GM18502 (cell line): Measurements from ENCODE around the gene PGAP3.
"Not testable (repeated sequence)": the region's sequence is repeated elsewhere in the genome, so short reads cannot be mapped to it uniquely, and the experiment has no call there.

Experiments used
- ATAC-seq: cut with Tn5 transposase; IDR thresholded peaks from one replicate; pipeline ENCODE4 v1.9.1; 2021; ENCODE audit warnings: mild to moderate bottlenecking; ENCODE audit not compliant: unreplicated experiment, poor library complexity

PGAP3 gene

GRCh38 chr17:39699818-39700147 is 11.9 kb upstream of the PGAP3 start, which contains the start of gene ERBB2:
ERBB2 (plus strand) TSS chr17:39700064; CDS start chr17:39700239, 175 bp downstream.
- ATAC-seq, result no peak

GRCh38 chr17:39699157-39699817 is 11.4 kb upstream of the PGAP3 start:
- not testable (repeated sequence) for ATAC-seq

GRCh38 chr17:39697961-39698360 is 10.1 kb upstream of the PGAP3 start:
- ATAC-seq, result no peak

- ATAC-seq, result no peak
Measured at GRCh38 chr17:39696731-39697130, 8.9 kb upstream of the PGAP3 start.

GRCh38 chr17:39695089-39695474 is 7.2 kb upstream of the PGAP3 start:
- no peak for ATAC-seq

GRCh38 chr17:39694593-39694992 is 6.7 kb upstream of the PGAP3 start:
- no peak for ATAC-seq

- no peak for ATAC-seq
Measured at GRCh38 chr17:39688945-39689344, 1.1 kb upstream of the PGAP3 start.

- ATAC-seq, result no peak
Measured at GRCh38 chr17:39688475-39688835, 598 bp upstream of the PGAP3 start.

- no peak for ATAC-seq
Measured at GRCh38 chr17:39687101-39687545, 734 bp downstream of the PGAP3 start.

GRCh38 chr17:39684369-39685192 is 3.3 kb downstream of the PGAP3 start:
- ATAC-seq, result no peak

- no peak for ATAC-seq
Measured at GRCh38 chr17:39683295-39683939, 4.4 kb downstream of the PGAP3 start.

GRCh38 chr17:39679521-39680192 is 8.2 kb downstream of the PGAP3 start:
- ATAC-seq, result no peak

- ATAC-seq, result no peak
Measured at GRCh38 chr17:39678340-39679116, 9.3 kb downstream of the PGAP3 start.

GRCh38 chr17:39677542-39678339 is 10.1 kb downstream of the PGAP3 start:
- ATAC-seq, result no peak

GRCh38 chr17:39677072-39677471 is 10.8 kb downstream of the PGAP3 start:
- ATAC-seq, result no peak

GRCh38 chr17:39676198-39676819 is 11.5 kb downstream of the PGAP3 start:
- no peak for ATAC-seq

GRCh38 chr17:39675390-39676082 is 12.3 kb downstream of the PGAP3 start:
- ATAC-seq, result no peak

- ATAC-seq, result no peak
Measured at GRCh38 chr17:39674702-39675389, 13.0 kb downstream of the PGAP3 start.
